Posterior cingulate gyrus (tissue), 11 donors: ENCODE data around the gene DSP.

Source experiments
- DNase-seq, 10 donors: peaks; one replicate each; pipeline versions ENCODE4 v3.0.0 to v3.0.0-alpha.2; 2020 to 2021; ENCODE audit warnings: mixed read lengths in 3 of 10
- intact Hi-C: fragments of 100-400 bp; cut with DNase I; formaldehyde crosslinking; loops from one replicate; pipeline ENCODE4 v1.15.1; 2023

The DSP gene

GRCh38 chr6:7532821-7533220 is 8.7 kb upstream of the DSP start:
- DNase-seq: no peak
- intact Hi-C loops: no loop called here

- intact Hi-C loops: no loop called here
- DNase-seq: no peak
Observed at GRCh38 chr6:7534192-7534591, 7.3 kb upstream of the DSP start.

- DNase-seq: no peak
- intact Hi-C loops: no loop called here
Observed at GRCh38 chr6:7535498-7535897, 6.0 kb upstream of the DSP start.

DNA sequence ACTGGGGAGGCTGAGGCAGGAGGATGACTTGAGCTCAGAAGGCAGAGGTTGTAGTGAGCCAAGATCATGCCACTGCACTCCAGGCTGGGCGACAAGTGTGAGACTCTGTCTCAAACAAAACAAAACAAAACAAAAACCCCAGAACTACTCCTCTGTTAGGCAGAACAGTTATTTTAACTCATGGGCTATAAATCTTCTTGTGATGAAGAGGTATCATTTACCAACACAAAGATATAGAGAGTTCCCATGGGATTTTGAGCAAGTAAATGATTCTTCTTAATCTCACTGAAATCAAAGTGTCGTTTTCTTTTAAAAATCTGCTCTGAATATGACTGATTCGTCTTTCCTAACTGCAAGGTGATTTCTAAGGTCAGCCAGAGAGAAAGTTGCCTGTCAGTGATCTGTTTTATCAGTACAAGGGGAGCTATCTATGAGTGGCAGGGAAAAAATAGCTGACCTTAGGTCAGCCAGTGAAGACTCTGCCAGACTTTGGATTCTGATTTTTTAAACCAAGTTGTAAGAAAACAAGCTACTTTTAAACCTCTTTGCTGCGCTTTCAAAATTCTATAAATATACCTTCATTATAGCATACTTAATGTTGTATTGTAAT is 3.8 kb upstream of the DSP start:
- no peak for DNase-seq
- intact Hi-C loops: no loop called here

DNA sequence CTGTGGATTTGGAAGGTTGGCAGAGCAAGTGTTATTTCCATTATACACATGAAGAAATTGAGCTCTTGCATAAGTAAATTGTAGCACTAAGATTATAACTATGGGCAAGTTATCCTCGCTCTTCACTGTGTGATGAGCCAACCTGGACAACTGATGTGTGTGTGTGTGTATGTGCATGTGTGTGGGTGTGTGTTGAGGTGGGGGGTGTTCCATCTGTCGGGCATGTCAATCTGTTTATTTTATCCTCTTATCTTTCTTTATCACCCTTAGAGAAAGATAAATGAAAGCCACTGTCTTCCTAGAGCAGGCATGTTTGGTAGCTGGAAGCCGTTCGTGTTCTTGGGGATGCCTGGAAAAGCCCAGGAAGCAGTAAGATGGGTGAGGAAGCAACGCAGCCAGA is 3.0 kb upstream of the DSP start:
- intact Hi-C loops: no loop called here

DNA sequence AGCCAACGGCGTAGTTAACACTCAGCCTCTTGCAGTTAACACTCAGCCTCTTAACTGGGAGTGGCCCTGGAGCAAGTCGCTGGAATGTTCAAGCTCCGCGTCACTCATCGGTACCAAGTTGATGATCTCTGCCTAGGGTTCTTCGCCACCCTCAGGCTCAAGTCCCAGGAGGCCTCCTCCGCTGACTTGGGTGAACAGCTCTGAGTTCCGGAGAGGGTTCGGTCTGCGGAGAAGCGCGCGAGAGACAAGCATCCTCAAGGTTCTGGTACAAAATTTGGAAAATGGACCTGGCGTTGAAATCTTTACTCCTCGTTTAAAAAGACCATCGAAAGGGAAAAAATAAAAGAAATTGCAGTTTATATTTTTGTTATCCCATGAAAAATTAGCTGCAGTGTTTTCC is 876 bp upstream of the DSP start:
- DNase-seq: no peak
- intact Hi-C loops: no loop called here

More for the DNA sequence above, 3.0 kb upstream of the DSP start:
- no peak for DNase-seq

DNA sequence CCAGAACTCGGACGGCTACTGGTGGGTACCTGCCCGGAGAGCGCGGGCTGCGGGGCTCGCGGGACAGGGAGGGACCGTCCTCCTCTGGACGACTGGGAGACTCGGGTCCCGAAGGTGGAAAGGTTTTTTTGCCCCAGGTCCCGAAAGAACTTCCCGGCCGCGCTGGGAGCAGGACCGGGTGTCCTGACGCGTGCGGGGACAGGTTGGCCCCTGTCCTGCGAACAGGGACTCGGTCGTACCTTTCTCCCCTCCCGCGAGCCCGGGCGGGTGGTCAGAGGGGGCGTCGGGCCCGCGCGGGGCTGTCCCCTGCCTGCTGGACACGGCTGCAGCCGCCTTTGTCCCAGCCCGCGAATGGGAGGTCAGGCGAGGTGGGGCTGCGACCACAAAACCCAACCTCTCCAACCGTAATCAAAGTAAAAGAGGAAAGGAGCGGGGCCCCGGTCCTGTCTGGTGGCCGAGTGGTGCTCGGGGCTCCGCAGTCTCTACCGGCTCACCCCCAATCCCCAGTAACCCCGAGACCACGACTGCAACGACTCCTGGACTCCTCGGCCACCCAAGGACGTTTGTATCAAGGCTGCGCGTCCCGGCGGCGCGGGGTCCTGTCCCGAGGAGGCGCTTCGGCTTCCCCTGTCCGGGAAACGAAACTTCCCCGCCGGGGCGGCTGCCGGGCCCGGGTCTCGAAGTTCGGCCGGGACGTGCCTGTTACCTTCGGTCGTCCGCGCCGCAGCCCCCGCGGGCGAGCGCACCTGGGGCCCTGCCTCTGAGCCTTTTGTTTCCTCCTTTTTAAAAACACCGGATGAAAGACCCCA is 798 bp downstream of the DSP start:
- peak in 1 of 10 donors; percentile 86 for DNase-seq
- intact Hi-C loops: no loop called here

GRCh38 chr6:7542874-7543624 is 1.6 kb downstream of the DSP start:
- no peak for DNase-seq
- intact Hi-C loops: no loop called here

GRCh38 chr6:7543789-7544424 is 2.4 kb downstream of the DSP start:
- intact Hi-C loops: no loop called here
- DNase-seq: no peak

- no peak for DNase-seq
- intact Hi-C loops: no loop called here
Observed at GRCh38 chr6:7544597-7544996, 3.1 kb downstream of the DSP start.

DNA sequence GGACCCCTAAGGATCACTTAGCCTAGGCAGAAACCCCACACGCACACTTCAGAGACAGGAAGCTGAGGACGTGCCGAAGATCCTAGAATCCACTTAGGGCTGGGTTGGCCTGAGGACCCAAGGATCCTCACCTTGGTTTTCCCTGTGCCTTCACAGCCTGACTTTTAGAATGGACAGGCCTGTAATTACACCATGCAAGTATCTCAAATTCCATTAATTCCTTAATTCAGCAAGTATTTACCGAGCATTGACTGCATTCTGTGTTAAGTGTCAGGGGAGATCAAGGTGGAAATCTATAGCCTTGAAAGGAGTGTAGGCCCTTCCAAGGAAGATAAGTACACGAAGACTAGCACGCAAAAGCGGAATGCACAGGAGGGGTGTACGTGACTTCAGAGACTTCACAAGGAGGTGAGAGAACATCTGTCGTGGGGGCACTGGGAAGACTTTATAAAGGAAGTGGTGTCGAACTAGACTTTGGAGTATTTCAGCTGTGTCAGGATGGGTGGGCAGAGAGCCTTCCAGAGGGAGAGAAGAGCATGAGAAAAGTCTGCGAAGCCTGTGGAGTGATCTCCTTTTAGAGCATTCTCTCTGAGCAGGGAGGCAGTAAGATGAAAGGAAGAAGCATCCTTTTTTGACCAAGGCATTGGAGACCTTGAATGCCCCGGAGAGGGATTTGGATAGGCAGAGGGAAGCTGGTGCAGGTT is 4.0 kb downstream of the DSP start:
- intact Hi-C loops: no loop called here
- no peak for DNase-seq

GRCh38 chr6:7546020-7546369 is 4.5 kb downstream of the DSP start:
- intact Hi-C loops: no loop called here
- DNase-seq: no peak

DNA sequence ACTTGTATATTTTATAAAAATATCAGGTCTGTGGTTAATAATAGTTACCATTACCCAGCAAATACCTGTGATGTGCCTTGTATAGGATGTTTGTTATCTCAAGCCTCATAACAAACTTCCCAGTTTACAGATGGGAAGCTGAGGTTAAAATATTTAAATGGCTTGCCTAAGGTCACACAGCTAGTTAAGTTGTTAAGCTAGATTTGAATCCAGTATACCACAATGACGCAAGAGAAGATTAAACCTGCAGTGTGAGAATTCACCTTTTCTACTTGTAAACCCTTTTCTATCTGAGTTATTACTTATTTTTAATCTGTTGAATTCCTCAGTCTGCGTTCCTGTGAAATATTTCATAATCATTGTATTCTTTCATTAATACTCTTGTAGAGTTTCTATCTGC is 4.9 kb downstream of the DSP start:
- DNase-seq: no peak
- intact Hi-C loops: no loop called here

DNA sequence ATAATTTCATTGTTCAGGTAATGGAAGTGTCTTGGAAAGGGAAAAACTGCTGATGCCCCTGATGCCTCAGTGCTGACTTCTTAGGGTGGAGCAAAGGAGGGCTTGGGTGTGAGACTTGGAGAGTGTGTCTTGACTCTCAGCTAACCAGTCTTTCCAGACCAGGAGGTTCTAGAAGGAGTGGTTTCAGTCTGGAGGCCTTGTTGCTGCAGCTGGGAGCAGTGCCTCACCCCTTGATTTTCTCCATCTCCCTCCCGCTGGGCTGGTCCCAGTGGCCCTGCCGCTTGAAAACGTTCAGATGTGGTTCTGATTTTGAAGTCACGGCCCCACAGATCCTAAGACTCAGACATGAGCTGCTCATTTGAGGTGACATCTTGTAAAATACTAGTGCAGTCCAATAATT is 5.4 kb downstream of the DSP start:
- intact Hi-C loops: no loop called here
- no peak for DNase-seq

- intact Hi-C loops: no loop called here
- no peak for DNase-seq
Observed at GRCh38 chr6:7547315-7547714, 5.8 kb downstream of the DSP start.

DNA sequence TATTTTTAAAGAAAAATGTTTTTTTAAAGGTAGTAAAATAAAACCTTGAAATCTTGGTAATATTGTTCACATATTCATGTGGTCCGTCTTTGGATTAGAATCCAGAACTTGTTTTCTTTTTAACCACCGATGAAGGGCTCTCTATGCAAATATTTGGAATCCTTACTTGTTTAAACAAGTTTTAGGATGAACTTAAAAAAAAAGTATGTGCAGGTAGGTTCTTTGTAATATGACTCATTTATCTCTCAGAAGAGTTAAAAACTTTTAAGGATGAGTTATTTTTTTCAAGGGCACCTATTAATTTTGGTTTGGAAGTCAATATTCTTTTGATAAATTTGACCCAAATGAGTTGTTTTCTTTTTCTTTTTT is 8.9 kb downstream of the DSP start:
- DNase-seq: no peak
- intact Hi-C loops: no loop called here

GRCh38 chr6:7554533-7555275 is 13.2 kb downstream of the DSP start:
- DNase-seq: no peak

GRCh38 chr6:7555671-7556070 is 14.2 kb downstream of the DSP start:
- intact Hi-C loops: no loop called here
- DNase-seq: no peak

More at GRCh38 chr6:7554533-7555275, 13.2 kb downstream of the DSP start:
- intact Hi-C loops: no loop called here

DNA sequence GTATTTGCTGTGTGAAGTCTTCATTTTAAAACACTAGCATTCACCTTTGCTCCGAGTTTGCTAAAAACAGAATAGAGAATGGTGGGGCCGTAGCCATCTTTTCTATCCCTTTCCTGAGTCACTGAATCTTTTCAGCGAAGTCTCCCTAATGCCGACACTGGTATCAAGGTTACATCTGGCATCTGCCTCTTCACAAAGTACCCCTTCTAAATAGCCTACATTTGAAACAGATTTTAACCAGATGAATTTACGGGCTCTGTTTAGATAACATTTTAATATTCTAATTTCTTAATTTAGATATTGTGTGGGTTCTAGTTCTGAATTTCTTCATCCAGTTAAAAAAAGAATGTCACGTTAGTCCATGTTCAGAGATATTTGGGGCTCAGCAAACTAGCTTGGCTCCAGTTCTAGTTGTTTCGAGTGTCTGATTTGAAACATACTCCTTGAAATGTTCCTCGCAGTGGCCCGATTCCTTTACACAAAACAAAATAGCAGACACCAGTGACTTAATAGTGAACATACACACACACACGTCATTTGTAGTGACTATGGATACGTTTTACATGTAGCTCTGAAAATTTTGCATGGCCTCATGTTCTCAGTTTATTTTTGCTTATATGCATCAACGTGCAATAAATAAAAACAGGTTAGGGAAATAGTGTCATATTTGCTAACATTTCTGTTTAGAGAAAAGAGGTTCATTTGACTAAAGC is 15.1 kb downstream of the DSP start:
- no peak for DNase-seq
- intact Hi-C loops: no loop called here
